GM12801 (cell line): ENCODE measurements around the gene PPM1H.

Experiments
- CTCF ChIP-seq: IDR thresholded peaks from one replicate; pipeline ENCODE4 v1.5.1; 2011; ENCODE audit warnings: control low read depth; ENCODE audit not compliant: insufficient read length; ENCODE audit errors: extremely low read depth

The PPM1H gene

GRCh38 chr12:62707939-62708338 lies 227.0 kb downstream of the PPM1H start:
- TF ChIP-seq CTCF, result no peak

GRCh38 chr12:62705846-62706245 lies 229.1 kb downstream of the PPM1H start:
- no peak for TF ChIP-seq CTCF

DNA sequence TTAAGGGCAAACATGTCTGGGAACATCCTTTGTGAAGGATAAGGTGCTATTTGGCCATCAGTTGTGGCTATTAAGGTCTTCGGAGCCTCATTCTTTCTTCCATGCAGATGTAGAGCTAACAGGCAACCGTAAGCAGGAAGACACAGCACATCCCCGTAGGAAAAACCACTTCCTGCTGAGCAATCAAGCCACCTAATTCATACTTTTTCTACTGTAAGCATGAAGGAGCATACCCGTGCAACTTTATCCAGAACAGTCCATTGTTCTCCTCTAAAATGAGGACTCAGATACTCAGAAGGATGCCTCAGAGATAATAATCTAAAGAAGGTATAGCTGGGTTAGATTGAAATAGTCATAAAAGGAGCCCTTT lies 232.0 kb downstream of the PPM1H start:
- TF ChIP-seq CTCF, result no peak

DNA sequence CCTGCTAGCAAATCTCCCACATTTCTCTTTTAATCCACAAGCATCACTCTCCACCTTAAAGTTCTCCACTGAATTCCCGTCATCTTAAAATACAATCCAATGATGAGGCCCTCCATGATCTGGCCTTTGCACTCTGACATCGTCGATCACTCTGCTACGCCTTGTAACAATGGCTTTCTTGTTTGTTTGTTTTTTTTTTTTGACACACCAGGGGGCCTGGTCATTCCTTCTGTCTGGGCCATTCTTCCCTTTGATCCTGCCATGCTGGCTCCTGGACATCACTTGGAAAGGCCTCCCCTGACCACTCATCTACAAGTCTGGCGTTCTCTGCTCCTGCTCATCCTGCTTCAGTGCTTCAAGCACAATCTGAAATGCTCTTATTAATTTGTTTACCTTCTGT lies 233.5 kb downstream of the PPM1H start:
- TF ChIP-seq CTCF, result no peak

DNA sequence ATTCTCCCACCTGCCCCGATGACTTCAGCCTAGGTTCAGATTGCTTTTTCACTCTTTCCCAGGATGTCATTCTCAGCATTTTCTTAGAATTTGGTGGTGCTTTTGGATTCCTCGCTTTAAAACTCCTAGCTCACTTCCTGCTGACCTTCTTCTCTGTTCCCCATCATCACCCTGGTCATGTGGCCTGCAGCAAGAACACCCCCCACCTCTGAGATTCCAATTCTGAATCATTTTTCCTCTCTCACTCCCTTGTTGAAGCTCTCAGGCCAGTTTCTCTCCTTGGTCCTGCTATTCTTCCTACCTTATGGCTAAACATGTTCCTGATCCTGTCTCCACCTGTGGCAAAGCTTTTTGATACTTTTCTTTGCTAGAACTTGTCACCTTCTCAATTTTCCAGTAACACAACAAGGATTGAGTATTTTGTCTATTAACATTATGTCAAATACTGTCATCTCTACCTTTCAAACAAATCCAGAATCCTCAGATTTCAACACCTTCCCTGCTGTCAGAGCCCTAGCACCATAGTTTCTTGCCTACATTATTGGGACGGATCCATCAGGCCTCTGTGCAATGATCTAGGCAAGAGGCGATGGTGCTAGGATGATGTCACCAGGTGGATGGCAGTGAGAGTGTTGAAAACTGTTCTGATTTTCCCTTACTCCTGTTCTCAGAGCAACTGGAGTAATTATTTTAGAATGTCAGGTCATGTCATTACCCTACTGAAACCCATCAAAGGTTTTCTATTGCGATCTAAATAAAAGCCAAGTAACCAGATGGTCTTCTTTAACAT lies 234.7 kb downstream of the PPM1H start:
- TF ChIP-seq CTCF, result no peak

- TF ChIP-seq CTCF, result no peak
Measured at GRCh38 chr12:62698701-62699101, 236.2 kb downstream of the PPM1H start.

DNA sequence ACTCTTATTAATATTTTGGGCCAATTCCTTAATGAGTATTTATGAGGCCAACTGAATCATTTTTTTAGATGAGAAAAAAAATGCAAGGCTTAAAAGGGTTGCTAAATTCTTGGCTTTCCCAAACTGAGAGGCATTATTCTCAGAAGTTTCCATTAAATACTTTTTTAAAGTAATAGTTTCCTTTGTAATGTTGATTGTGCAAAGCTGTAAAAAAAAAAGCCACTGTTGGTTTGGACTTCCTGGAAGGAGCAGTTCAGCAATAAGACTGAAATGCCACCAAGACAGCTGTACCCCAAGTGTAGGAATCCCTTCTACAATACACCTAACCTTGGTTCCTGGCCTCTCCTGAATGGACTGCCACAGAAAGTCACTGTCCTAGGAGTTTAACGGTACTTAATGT lies 237.1 kb downstream of the PPM1H start:
- TF ChIP-seq CTCF, result no peak

DNA sequence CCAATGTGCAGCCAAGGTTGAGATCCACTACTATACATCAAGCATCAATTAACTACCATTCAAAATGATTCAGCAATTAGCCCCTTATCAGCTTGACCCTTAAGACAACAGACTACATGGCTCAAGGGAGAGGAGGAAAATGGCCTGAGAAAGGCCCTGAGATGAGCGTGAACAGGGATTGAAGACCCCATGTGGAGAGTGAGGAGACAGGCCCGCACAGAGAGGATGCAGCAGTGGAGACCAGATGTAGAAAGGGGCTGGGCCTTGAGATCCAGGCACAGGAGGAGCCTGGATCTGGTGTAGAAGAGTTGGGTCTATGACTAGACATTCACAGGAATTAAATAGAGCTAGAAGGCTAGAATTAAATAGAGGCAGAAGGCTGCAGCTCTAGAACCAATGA lies 239.3 kb downstream of the PPM1H start:
- no peak for TF ChIP-seq CTCF
